Testis (tissue), 3 donors: ENCODE data around the gene PLEKHA4. TPM values are rescaled to one million over a fixed set of nuclear protein-coding genes. Genes with fewer than 3 reads are reported as not detected.

Source experiments
- DNase-seq: peaks from one replicate; pipeline ENCODE4 v3.0.0-alpha.2; 2019
- H3K27ac ChIP-seq, 2 donors: fragments of 200-600 bp; sonication (generic); one replicate each; pipeline ENCODE4 v1.5.1; 2019
- H3K27me3 ChIP-seq: fragments of 200-600 bp; sonication (generic); one replicate; pipeline ENCODE4 v1.5.1; 2019
- H3K36me3 ChIP-seq: fragments of 200-600 bp; sonication (generic); one replicate; pipeline ENCODE4 v1.5.1; 2017; ENCODE audit warnings: low read depth; ENCODE audit errors: missing control alignments
- H3K4me1 ChIP-seq: fragments of 200-600 bp; sonication (generic); one replicate; pipeline ENCODE4 v1.5.1; 2019
- H3K4me3 ChIP-seq, 2 donors: fragments of 200-600 bp; sonication (generic); one replicate each; pipeline ENCODE4 v1.5.1; 2017 to 2019
- H3K9me3 ChIP-seq: fragments of 200-600 bp; sonication (generic); one replicate; pipeline ENCODE4 v1.5.1; 2017
- CTCF ChIP-seq, 3 experiments: fragments of 450-650 bp in 2 of 3; fragments of 200-600 bp in 1 of 3; sonication (generic) in 1 of 3; IDR thresholded peaks; one replicate each; pipeline ENCODE4 v1.5.1; 2016 to 2019; ENCODE audit warnings: antibody characterized with exemption in 3 of 3, mild to moderate bottlenecking in 2 of 3, moderate library complexity in 1 of 3
- POLR2A ChIP-seq: fragments of 450-650 bp; IDR thresholded peaks from one replicate; pipeline ENCODE4 v1.6.1; 2017; ENCODE audit warnings: antibody characterized with exemption, mild to moderate bottlenecking, moderate library complexity
- WGBS, 2 donors: methylation state at CpG; one replicate each; pipeline ENCODE4 v1.1.5; 2018; 5-methylcytosine and 5-hydroxymethylcytosine counted together
- intact Hi-C: fragments of 100-400 bp; cut with DNase I; formaldehyde crosslinking; loops from one replicate; pipeline ENCODE4 v1.15.1; 2023; ENCODE audit warnings: low total_unique reads
- polyA plus RNA-seq: library from polyadenylated mRNA; stranded (reverse); fragments of 350-450 nt; fragmentation: Illumina TruSeq; extraction: RNeasy Lipid Tissue Mini Kit (QIAGEN cat#74804); gene quantifications from one replicate; pipeline ENCODE4 v1.2.3, GENCODE V29; 2014; ENCODE audit warnings: low read depth, low replicate concordance; ENCODE audit not compliant: insufficient read depth
- total RNA-seq, 2 donors: library from RNA; depleted of rRNA; stranded (reverse); fragments of >200 nt; gene quantifications; one replicate each; pipeline ENCODE4 v1.2.3, GENCODE V29; 2016

The PLEKHA4 gene
- total and polyA plus RNA-seq, 3 donors from 2014 or later: 12.8 to 22.3 (median 19.9) TPM

- H3K4me3 ChIP-seq: no peak overlapping the region
- no peaks in the 10 kb centered on the region for H3K27me3 ChIP-seq
- TF ChIP-seq POLR2A: no peak
- no peak for TF ChIP-seq CTCF (IDR thresholded peaks at IDR 0.05)
- 61 to 67% methylated on average over 3 to 6 of the region's 6 CpGs for WGBS, 2 donors
- H3K36me3 ChIP-seq: no peaks in the 10 kb centered on the region
- H3K9me3 ChIP-seq: no peaks in the 10 kb centered on the region
- no peak overlapping the region for H3K27ac ChIP-seq
- DNase-seq: no peak
- intact Hi-C loops: loop anchor here (10.0 kb wide), 1 partner anchor 176 kb away; no protein-coding TSS in a partner anchor
- peaks cover 12% of the 10 kb centered on the region for H3K4me1 ChIP-seq
Observed at GRCh38 chr19:48798937-48799336, 69.5 kb downstream of the PLEKHA4 start.

GRCh38 chr19:48797103-48797502 is 71.3 kb downstream of the PLEKHA4 start:
- DNase-seq: no peak
- intact Hi-C loops: loop anchor here (10.0 kb wide), 1 partner anchor 178 kb away; no protein-coding TSS in a partner anchor
- no peaks in the 10 kb centered on the region for H3K36me3 ChIP-seq
- H3K4me1 ChIP-seq: peaks cover 12% of the 10 kb centered on the region
- 95 to 97% methylated on average over 5 to 7 of the region's 7 CpGs for WGBS, 2 donors
- no peak overlapping the region for H3K4me3 ChIP-seq
- H3K27me3 ChIP-seq: no peaks in the 10 kb centered on the region
- H3K27ac ChIP-seq: no peak overlapping the region
- TF ChIP-seq POLR2A: no peak
- no peak for TF ChIP-seq CTCF (IDR thresholded peaks at IDR 0.05)
- no peaks in the 10 kb centered on the region for H3K9me3 ChIP-seq

GRCh38 chr19:48796298-48797083 is 71.9 kb downstream of the PLEKHA4 start:
- TF ChIP-seq POLR2A: no peak
- DNase-seq: no peak

GRCh38 chr19:48795685-48796070 is 72.7 kb downstream of the PLEKHA4 start:
- no peak for TF ChIP-seq CTCF (IDR thresholded peaks at IDR 0.05)
- no peak for TF ChIP-seq POLR2A
- no peaks in the 10 kb centered on the region for H3K9me3 ChIP-seq
- no peak overlapping the region for H3K4me3 ChIP-seq
- DNase-seq: peak; percentile 62
- peaks cover 12% of the 10 kb centered on the region for H3K4me1 ChIP-seq
- WGBS, 2 donors: 33 to 52% methylated on average over 2 of the region's 2 CpGs
- no peaks in the 10 kb centered on the region for H3K27me3 ChIP-seq
- peak overlapping the region; percentile 83 to 84 for H3K27ac ChIP-seq
- intact Hi-C loops: loop anchor here (10.0 kb wide), 1 partner anchor 179 kb away; no protein-coding TSS in a partner anchor
- H3K36me3 ChIP-seq: no peaks in the 10 kb centered on the region

More at GRCh38 chr19:48796298-48797083, 71.9 kb downstream of the PLEKHA4 start:
- H3K9me3 ChIP-seq: no peaks in the 10 kb centered on the region
- H3K27ac ChIP-seq: peak overlapping the region; percentile 83 to 84
- H3K4me1 ChIP-seq: peaks cover 12% of the 10 kb centered on the region
- no peak overlapping the region for H3K4me3 ChIP-seq
- intact Hi-C loops: loop anchor here (10.0 kb wide), 1 partner anchor 178 kb away; no protein-coding TSS in a partner anchor
- no peaks in the 10 kb centered on the region for H3K36me3 ChIP-seq
- H3K27me3 ChIP-seq: no peaks in the 10 kb centered on the region
- 91 to 93% methylated on average over 20 of the region's 20 CpGs for WGBS, 2 donors

- DNase-seq: peak; percentile 97
- Histone ChIP-seq H3K36me3 (no peaks in the 10 kb centered on the region), H3K27ac (peak overlapping the region; percentile 83 to 84), H3K4me3 (peak overlapping the region; percentile 19 to 61), H3K27me3 (no peaks in the 10 kb centered on the region), H3K4me1 (peaks cover 12% of the 10 kb centered on the region), H3K9me3 (no peaks in the 10 kb centered on the region)
- 0 to 2% methylated on average over 28 to 38 of the region's 38 CpGs for WGBS, 2 donors
- TF ChIP-seq CTCF (IDR thresholded peaks at IDR 0.05) (peak; percentile 94 to 98 (median 97)), POLR2A (no peak)
- intact Hi-C loops: loop anchor here (10.0 kb wide), 1 partner anchor 180 kb away; no protein-coding TSS in a partner anchor
Observed at GRCh38 chr19:48795055-48795684, 73.2 kb downstream of the PLEKHA4 start.
